D341Med (cell line): ENCODE results near the gene SCYL3.

ENCODE experiments used
- DNase-seq: peaks from one replicate; pipeline ENCODE4 v3.0.0; 2012; ENCODE audit warnings: low spot score

Gene SCYL3

GRCh38 chr1:169900571-169900970 lies 6.9 kb upstream of the SCYL3 start:
- DNase-seq: no peak

- DNase-seq: no peak
These were observed 6.0 kb upstream of the SCYL3 start for GRCh38 chr1:169899519-169900217.

GRCh38 chr1:169896013-169896412 lies 2.3 kb upstream of the SCYL3 start:
- DNase-seq: no peak

- DNase-seq: peak; percentile 48
These were observed 889 bp upstream of the SCYL3 start for GRCh38 chr1:169894424-169895145.

DNA sequence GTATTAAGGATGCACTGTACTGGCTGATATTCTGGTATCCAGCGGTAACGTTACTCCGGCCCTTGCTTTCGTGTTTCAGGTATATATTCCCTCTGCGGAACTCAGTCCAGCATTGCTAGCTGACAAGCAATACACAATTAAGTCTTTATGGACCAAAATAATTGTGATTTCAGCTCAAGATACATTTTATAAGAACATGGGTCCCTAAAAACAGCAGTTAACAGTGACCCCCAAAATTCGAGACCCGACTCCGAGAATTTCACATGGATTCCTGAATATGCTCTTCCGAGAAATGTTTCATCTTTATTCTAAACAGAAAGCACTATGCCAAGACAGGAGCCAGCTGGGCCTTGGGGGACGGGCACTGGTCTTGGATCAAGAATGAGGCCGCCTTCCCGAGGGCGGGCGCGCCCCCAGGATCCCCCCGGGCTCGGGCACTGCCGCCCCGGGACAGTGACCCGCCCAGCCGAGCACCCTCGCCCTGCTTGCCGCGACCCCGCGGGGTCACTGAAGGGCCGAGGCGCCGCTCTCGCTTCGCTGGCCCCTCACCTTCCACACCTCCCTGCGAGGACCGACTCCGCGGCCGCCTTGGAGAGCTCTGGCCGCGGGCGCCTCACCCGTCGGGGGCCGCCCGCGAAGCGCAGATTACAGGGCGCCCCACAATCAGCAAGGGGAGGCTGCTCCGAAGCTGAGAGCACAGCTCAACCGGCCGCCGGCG lies 610 bp downstream of the SCYL3 start:
- DNase-seq: no peak

GRCh38 chr1:169892176-169892926 lies 1.3 kb downstream of the SCYL3 start:
- no peak for DNase-seq

DNA sequence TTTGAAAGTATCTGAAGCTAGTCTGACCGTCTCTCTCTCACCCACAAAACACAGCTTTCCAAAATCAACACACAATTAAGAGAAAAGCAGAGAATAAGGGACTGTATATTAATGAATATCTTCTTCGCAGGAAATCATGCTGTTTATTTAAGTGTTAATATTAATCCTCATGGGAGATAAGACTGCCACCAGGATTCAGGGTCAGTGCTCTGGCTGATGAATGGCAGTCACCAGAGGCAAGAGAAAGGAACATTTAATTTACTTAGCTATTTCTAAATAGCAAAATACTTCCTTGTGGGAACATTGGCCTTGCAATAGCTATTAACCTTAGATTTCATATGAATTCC lies 2.2 kb downstream of the SCYL3 start:
- no peak for DNase-seq

- peak; percentile 44 for DNase-seq
These were observed 2.7 kb downstream of the SCYL3 start for GRCh38 chr1:169890761-169891538.

- no peak for DNase-seq
These were observed 3.8 kb downstream of the SCYL3 start for GRCh38 chr1:169889871-169890270.

DNA sequence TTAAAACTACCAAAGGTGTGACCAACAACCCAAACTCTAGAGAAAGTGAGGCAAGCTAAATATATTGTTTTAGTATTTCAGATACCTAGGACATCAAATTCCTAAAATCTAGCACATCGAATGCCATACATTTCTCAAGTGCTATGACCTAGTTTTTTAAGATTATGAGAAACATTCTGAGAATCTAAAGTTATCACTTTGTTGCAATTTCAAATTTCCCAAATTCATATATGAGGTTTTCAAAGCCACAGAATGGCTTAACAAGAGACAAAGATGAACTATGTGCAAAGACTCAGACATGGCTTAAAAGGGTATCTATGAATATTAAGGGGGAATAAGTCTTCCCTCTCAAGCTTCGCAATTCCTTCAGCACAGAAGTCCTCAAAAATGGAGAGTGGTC lies 6.8 kb downstream of the SCYL3 start:
- no peak for DNase-seq

- DNase-seq: no peak
These were observed 7.3 kb downstream of the SCYL3 start for GRCh38 chr1:169886422-169886821.

GRCh38 chr1:169885207-169885606 lies 8.5 kb downstream of the SCYL3 start:
- DNase-seq: no peak

GRCh38 chr1:169884634-169885033 lies 9.1 kb downstream of the SCYL3 start:
- DNase-seq: no peak

GRCh38 chr1:169882039-169882511 lies 11.6 kb downstream of the SCYL3 start:
- DNase-seq: no peak

DNA sequence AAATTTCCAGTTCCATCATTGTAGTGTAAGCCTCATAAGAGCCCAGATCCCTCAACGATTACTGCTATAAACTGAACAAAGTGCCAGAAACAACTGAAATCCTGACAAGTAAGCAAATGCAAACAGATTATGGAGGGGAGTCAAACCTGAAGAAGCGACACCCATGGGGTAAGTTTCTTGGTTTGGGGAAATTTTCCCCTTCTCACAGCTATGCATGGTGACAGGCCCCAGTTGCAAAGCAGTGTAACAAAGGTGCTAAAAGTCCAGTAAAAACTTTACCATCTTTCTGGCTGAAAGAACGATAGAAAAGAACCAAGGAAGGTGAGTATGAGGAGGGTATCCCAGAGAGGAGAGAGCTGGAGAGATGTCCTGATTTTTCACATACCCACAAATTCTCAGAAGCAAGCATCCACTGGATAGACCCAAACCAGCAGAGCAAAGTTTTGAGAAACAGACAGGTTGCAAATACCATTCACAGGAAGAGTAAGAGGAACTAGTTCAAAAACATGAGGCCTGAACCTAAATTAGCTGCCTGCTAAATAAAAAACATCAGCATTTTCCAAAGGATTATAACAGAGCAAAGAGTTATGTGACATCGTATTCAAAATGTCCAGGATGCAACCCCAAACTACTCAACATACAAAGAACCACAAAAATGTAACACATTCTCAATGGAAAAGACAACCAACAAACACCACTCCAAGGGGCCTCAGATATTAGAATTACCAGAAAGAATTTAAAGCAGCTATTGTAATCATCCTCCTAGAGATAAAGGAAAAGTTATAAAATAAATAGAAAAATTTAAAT lies 14.5 kb downstream of the SCYL3 start:
- DNase-seq: no peak

DNA sequence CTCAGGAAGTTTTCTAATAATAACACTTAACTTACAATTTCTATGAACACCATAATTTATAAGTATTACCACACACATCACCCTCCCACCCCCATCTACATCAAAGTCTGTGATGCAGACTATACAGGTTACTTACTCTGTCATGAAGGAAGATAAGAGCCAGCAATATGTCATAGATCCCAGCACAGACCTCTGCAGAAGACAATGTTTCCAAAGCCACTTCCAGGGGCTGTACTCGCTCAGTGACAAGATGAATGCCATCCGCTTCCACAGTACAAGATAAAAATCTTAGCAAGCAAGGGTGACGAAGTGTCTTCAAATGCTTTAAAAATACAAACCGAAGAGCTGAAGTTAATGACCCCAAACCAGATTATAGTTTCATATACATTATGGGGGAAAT lies 15.2 kb downstream of the SCYL3 start:
- no peak for DNase-seq

DNA sequence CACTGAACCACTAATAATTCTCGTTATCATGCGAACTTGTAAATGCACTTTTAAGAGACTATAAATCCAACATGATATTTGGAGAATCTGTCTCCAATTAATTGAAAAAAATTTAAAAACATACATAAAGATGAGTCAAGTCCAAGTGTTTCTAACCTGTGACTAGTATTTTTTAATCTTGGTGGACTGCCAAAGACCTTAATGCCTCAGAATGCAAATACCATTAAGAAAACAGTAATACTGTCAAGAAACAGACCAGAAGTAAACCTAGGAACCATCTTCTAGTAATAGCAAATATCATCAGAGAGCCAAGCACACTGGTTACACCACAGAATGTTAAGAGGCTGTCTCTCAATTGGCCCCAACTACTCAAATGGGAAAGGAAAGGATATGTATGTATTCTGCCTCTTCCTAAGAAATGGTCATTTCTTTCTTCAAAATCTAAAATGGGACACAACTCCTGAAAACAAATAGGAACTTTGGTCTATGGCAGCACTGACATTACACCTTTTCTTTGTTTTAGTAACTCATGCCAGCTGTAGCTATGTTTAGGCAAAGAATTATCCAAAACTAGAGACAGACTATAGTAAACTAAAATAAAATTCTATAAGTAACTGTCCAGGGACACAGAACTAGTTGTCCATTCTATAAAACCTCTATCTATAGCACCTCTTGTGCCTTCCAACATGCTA lies 15.8 kb downstream of the SCYL3 start:
- no peak for DNase-seq

GRCh38 chr1:169874229-169874628 lies 19.5 kb downstream of the SCYL3 start:
- no peak for DNase-seq

DNA sequence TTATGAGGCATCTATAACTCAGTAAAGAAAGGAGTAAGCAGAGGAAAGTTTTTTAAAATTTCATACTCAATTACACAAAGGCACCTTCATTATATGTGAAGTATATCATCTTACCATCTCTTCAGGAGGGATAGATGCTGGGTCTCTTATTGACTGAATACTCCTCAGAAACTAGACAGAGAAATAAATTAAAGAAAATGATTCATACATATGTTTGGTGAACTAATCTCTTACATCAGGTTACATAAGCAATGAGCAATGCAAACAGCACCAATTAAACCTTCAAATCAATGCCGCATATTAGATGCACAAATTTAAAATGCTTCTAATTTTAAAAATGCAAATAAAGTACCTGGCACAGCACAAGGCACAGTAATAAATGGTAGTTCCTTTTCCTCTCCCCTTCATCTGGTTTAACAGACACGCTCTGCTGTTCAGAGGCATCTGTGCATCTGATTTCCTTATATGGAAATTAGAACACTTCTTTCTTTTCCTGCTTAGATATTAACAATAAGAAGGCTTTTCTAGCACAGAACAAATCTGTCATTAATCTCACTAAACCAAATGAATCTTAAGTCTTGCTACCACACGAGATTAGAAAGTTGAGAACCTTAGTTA lies 20.0 kb downstream of the SCYL3 start:
- no peak for DNase-seq

GRCh38 chr1:169872906-169873305 lies 20.8 kb downstream of the SCYL3 start:
- DNase-seq: no peak
